HG02610 (cell line): ENCODE measurements around the gene PRKAR1B.

Experiments used
- ATAC-seq: cut with Tn5 transposase; IDR thresholded peaks from one replicate; pipeline ENCODE4 v1.9.1; 2021; ENCODE audit warnings: mild to moderate bottlenecking, moderate library complexity; ENCODE audit not compliant: unreplicated experiment

The PRKAR1B gene

GRCh38 chr7:576524-577277 lies 150.4 kb downstream of the PRKAR1B start:
- ATAC-seq: no peak

- no peak for ATAC-seq
These were observed 151.4 kb downstream of the PRKAR1B start for GRCh38 chr7:575425-576366.

- no peak for ATAC-seq
These were observed 152.3 kb downstream of the PRKAR1B start for GRCh38 chr7:574661-575395.

GRCh38 chr7:573933-574381 lies 153.1 kb downstream of the PRKAR1B start:
- no peak for ATAC-seq

- ATAC-seq: no peak
These were observed 153.7 kb downstream of the PRKAR1B start for GRCh38 chr7:573269-573932.

GRCh38 chr7:572416-573268 lies 154.4 kb downstream of the PRKAR1B start:
- no peak for ATAC-seq

GRCh38 chr7:571718-572415 lies 155.2 kb downstream of the PRKAR1B start:
- no peak for ATAC-seq

- ATAC-seq: no peak
These were observed 155.9 kb downstream of the PRKAR1B start for GRCh38 chr7:571096-571717.

- ATAC-seq: no peak
These were observed 156.3 kb downstream of the PRKAR1B start for GRCh38 chr7:570801-571070.

- ATAC-seq: no peak
These were observed 156.9 kb downstream of the PRKAR1B start for GRCh38 chr7:569996-570800.

- no peak for ATAC-seq
These were observed 157.8 kb downstream of the PRKAR1B start for GRCh38 chr7:569071-569855.

GRCh38 chr7:568031-568951 lies 158.8 kb downstream of the PRKAR1B start:
- ATAC-seq: no peak

- no peak for ATAC-seq
These were observed 159.7 kb downstream of the PRKAR1B start for GRCh38 chr7:567305-567883.

GRCh38 chr7:566100-566499 lies 161.0 kb downstream of the PRKAR1B start:
- ATAC-seq: no peak

GRCh38 chr7:564176-564865 lies 162.8 kb downstream of the PRKAR1B start:
- ATAC-seq: no peak
